ENCODE data around the gene AOPEP.

The AOPEP gene

DNA sequence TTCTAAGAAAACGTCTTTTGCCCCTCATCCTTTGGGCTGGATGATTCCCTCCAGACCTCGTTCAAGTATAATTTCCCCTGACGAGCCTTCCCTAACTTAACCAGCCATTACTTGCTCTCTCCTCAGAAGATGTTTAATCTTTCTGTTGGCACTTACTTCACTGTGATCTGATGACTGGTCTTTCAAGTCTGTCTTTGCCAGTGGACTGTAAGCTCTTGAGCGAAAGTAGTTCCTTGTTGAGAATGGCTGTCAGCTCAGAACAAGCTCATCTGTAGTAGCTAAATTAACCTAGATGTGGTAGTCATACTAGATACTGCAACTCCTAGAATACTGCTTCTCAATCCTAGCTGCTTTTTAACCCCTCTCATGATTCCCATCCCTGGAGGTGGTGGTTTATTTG lies 125.0 kb downstream of the AOPEP start:
- no peak for DNase-seq

DNA sequence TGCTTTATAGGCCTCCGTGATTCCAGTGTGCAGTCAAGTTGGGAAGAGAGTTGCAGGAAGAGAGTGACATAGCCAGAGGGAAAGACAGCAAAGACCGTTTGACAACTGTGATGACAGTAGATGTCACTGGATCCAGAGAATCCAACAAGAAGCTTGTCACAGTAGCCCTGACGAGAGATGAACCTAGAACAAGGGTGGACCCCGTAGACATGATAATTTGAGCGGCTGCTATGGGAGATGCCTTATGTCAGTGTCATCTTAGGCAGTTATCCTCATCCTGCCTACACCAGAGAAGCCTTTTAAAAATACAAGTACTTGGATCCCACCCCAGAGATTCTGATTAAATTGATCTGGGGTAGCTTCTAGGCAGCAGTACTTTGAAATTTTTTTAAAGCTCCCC lies 125.4 kb downstream of the AOPEP start:
- DNase-seq, result no peak

DNA sequence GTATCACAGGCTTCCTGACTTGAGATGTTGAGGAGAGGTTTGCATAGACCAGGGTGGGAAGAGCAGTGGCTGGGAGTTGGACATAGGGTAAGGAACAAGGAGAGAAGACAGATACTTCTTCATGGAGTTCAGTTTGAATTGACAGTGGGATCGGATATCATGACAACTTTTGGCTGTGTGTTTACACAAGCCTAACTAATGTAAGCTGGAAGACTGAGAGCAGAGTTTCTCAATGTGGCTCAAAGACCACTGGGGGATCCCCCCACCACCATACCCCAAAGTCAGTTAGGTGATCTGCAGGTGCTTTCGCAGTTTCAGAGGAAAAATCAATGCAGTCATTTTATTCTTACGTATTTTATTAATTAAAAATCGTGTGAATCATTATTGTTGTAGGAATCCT lies 125.9 kb downstream of the AOPEP start:
- no peak for DNase-seq

DNA sequence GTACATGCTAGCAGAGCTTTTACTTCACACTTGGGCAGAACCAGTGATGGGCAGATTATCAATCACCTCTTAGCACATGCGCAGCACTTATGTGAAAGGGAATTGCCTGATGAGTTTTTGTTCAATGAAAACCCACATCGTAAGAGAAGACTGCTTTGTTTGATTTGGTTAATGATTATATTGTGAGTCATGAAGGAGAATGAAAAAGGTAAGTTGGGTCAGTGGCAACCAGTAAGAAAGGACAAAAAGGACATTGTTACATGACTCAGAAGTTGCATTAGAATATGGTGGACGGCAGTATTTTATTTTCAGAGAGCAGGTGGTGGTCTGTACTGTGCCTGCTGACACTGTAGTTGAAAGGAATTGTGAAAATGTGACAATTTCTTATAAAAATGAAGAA lies 127.4 kb downstream of the AOPEP start:
- no peak for DNase-seq

DNA sequence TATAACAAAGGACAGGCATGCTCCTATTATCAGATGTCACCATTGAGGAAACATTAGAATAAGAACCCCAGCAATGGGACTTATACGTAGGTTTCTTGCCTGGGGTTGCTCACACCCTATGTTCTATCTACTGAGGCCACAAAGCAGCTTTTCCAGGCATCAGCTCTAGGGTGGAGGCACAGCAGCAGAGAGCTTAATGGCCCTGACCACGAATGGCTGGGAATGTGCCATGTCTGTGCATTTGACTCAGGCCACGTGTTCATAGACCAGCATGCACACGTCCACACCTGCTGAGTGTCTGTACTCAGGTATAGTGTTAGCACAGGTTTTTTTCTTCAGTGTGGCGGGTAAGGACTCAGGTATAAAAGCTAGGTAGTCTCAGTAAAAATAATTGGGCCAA lies 129.4 kb downstream of the AOPEP start:
- no peak for DNase-seq

DNA sequence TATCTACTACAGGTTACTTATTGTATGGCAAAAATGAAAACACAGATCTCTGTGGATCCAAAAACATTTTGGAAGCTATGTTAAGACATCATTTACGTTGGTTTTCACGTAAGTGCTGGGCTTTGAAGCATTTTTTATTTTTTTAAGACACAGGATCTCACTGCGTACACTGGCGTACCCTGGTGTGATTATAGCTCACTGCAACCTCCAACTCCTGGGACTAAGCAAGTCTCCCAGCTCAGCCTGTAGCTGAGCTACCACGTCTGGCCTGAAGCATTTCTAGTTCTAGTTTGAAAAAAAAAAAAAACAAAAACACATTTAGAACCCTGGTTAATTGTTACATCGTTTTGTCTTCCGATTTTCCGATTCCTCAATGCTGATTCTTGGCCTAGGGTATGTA lies 131.3 kb downstream of the AOPEP start:
- DNase-seq, result no peak

DNA sequence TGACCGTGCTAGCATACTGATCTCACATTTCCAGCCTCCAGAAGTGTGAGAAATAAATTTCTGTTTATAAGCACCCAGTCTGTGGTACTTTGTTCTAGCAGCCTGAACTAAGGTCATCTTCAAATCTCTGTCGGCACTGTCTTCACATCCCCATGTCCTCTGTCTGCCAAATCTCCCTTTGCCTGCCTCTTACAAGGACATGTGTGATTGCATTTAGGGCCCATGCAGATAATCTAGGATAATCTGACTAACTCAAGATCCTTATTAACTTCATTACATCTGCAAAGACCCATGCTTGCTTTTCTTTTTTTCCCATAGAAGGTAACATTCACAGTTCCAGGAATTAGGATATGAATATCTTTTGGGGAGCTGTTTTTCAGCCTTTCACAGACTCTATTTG lies 132.7 kb downstream of the AOPEP start:
- no peak for DNase-seq

DNA sequence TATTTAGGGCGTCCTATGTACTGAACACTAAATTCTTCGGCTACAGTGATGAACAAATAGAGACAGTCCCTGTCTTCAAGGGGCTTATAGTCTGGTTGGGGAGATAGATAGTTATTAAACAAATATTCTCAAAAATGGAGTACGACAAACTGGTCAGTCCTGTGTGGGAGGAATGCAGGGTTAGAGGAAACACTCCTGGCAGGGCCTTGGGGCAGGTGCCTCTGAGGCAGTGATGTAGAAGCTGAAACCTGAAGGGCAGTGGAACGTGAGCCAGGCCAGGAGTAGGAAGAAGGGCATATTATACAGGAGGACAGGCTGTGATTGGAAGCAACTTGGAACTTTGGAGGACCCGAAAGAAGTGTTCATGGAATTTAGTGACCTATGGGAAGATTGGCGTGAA lies 133.4 kb downstream of the AOPEP start:
- DNase-seq, result no peak

DNA sequence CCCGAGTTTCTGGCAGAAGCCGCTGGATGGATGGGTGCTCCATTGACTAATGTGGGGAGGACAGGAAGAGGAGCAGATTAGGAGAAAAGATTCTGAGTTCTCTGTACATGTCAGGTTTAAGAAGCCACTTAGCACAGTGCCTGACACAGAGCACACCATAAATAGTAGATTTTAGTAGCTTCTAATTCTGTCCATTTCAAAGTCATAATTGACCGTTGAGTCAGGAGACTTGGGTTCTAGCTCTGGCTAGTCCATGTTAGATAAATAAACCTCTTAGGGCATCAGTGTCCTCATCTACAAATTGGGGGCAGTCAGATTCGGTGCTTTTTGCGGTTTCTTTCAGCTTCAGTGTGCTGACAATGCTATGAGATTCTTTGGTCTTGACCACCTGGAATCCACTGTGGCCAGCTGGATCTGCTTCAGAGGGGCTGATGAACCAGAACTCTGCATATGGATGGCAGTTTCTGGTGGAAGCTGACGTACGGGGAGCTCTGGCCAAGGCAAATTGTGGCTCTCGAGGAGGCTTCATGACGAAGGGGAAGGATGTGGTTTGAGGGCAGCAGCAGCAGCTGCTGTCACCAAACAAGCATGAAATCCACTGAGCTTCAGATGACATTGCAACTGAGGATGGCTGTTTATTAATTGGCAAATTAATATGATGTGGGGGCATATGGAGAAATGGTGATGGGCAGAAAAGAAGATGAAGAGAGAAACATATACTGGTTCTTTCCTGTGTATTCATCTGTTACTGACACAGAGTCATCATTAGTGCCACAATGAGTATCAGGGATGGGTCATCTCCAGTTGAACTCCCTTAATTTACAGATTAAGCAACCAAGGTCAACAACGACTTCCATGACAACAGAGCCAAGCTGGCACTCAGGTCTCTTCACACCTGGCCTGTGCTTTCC lies 134.4 kb downstream of the AOPEP start:
- DNase-seq, result no peak

DNA sequence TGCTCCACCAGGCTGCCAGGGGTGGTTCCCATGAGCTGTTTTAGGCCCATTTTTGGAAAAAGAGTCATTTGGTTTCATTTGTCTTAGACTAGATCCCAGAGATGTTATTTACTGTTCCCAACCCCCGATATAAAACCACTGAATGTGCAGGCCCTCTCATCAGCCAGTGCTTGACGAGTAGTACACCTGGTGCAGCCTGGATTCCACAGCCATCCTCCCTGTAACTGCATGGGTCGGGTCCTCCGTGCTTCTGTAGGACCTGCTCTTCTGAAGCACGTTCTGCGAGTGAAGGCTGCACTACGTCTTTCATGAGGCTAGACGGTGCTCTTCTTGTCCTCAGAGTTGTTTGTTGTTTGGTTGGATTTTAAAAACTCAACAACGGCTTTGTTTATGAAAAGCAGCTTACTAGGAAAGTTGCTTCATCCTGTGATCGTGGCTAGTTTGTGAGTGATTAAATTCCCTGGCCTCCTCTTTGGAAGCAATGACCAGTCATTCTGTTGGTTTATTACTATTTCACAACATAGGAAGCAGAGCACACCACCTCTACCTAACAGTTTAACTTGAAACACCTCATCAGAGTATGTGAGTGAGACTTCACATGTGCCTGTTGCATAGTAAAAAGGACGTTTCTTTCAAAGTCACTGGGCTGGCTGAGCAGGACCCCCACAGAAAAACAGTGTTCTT lies 135.2 kb downstream of the AOPEP start:
- DNase-seq, result no peak

DNA sequence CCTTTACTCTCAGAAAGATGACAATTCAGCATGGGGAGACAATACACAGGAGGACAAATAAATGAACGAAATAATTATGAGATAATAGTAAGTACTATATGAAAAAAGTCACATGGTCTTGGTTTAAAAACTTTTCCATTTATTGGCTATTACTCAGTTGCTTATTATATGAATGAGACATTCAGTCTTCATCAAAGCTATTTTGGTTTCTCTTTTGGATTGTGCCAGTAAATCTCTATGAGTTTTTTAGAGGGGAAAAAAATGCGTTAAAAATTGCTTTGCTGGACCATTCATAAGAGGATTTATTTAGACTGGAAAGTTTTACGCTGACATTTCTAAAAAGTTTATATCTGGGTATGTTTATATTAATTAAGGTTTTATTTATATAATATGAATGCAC lies 137.7 kb downstream of the AOPEP start:
- no peak for DNase-seq

DNA sequence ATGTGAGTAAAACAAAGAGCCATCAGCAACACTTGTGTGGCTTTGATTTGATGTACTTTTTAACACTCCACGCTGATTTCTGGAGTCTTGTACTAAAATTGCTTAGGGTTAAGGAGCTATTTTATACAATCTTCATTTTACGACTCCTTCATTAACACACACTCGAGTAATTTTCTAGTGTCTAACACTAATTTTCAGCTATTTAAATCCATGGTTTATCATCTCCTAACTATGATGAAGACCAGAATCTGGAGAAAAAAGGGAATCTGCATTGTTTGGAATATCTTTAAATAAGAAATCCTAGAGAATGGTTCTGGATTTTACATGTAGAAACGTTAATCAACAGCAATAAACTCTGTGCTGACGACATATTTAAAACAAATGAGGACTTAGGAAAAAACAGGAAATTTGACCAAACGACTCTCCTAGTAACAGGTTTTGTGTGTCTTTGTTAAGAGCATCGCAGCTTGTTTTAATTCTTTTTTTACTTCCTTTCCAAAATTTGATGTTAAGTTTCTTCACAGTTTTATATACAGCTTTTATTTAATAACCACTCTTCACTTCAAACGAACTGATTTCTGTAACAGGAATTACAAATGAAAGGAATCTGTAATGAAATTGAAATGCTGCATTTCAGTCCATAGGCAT lies 138.5 kb downstream of the AOPEP start:
- no peak for DNase-seq

DNA sequence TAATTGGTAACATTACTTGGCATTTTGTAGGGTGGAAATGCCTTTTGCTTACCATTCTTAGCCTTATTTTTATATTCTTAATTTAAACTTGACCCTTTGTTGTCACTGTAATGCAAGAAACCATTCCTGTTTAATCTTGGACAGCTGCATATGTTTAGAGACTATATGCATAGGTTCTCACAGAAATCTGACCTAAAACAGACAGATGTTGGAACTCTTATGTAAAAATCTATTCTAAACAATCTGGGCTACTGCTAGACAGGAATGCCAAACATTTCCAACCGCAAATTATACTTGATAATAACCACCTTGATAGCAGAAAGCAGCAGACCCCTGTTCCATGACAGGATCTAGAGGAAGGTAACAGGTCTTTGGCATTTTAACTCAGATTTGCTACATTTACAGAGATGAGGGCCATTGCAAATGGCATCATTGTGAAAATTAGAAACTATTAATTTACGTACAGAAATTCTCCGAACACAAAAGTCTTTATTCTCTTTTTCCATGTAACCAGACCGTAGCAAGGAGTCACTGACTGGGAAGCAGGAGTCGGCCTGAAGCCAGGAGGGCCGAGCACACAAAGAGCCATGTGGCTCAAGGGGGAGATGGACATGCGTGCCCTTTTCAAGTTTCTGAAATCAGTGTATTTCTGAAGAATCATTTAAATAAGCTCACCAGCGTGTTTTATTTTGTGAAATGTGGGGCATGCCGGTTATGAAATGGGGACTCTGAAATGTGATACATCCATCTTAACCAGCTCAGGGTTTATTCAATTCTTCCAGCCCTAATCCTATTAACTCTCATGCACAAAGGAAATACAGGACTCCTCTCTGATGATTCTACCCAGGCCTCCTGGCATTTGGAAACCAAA lies 139.3 kb downstream of the AOPEP start:
- no peak for DNase-seq

DNA sequence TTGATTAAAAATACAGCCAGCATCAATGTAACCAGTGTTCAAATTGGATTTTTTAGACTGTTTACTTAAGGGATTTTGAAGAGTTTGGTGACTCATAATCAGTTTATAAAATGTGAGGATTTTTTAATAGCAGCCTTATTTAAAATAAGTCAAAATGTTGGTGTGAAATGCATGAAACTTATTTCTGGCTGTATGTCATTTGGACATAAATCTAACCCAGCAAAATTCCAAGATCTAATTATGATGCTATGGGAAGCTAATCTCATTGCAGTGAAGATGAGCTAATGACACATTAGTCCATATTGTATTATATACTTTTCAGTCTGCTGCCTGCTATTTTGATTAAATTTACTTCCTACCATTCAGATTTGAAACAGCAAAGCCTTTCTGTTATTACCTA lies 140.3 kb downstream of the AOPEP start:
- DNase-seq, result no peak

DNA sequence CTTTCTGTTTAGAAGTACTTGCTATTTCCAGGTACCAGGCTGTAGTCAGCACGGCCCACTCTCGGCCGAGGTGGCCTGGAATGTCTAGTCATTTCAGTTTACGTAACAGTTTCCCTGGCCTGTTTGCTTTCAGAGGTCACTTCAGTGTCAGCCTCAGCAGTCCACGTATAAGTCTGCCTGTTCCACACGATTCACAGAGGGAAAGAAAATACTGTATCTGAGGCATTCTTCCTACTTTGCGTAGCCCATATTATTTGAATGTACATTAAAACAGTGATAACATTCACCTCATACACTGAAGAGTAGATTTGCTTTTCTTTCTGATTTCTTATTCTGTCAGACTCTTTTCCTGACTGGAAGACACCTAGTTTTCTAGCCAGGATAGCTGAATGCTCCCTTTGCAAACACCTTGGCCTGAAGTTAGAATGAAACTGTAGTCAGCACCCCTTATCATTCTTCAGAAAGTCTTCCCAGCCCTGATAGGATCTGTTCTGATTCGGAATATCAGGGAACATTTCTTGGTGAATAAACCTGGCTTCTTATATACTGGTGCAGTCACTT lies 140.9 kb downstream of the AOPEP start:
- DNase-seq, result no peak

DNA sequence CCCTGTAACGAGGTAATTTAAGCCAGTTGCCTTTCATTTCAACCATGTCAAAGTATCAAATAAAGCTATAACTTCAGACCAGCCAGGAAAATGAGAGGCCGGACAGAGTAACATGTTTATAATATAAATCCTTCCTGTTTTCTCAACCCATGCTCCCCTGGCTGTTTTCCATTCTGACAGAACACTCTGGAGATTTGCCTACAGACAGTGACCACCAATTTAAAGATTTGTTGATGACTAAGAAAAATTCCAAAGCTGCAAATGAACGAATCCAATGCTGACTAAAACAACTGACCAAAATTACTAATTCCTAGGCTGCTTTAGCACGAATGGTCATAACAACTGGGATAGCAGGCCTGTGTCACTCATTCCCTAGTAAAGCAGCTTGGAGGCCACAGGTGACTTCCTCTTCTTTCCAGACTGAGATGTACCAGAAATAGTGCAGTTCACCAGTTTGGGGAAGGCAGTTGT lies 141.4 kb downstream of the AOPEP start:
- DNase-seq, result no peak

DNA sequence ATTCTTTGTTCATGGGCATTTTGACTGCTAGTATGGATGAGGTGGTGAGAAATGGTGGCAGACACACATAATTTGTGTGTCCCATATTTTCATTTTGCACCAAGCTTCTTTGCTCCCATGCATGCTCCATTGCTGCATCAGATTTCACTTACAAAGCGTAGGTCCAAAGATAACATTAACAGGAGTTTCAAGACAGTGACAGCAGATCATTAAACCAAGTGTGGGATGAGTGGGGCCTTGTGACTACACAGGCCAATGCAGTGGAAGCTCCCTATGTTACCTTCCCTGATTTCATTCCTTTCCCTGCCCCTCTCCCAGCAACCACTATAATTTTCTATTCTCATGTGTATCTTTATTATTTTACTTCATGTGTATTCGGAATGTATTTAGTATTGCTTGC lies 142.0 kb downstream of the AOPEP start:
- DNase-seq, result no peak

DNA sequence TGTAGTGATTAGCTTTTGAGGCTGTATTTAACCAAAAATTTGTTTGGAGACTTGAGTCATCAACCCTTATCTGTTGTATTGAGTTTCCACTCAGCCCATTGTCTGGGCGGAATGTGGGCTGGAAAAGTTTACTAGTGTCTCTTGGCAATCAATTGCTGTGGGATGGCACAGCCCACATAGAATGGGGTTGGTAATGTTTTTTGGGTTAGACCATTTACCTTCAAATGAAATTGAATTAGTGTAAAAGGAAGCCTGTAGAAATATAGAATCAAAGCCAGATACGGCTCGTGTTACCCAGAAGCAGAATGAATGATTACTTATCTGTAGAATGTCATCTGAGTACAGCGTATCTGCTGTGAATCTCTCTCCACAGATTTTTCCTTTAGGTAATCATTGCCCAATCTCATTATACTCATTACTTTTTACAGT lies 142.9 kb downstream of the AOPEP start:
- no peak for DNase-seq

DNA sequence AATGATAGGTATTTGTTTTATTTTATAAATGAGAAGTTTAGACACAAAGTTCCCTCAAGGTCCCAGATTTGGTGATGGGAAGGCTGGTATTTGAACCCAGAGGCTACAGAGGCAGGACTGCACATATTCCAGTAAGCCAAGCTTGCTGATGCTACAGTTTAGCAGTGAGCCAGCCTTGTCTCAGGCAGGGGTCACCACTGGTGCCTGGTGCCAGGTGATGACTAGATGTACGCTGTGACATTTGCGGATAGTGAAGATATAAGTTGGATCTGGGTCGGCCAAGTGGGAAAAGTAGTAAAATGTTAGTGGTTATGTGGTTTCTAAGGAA lies 143.9 kb downstream of the AOPEP start:
- no peak for DNase-seq

DNA sequence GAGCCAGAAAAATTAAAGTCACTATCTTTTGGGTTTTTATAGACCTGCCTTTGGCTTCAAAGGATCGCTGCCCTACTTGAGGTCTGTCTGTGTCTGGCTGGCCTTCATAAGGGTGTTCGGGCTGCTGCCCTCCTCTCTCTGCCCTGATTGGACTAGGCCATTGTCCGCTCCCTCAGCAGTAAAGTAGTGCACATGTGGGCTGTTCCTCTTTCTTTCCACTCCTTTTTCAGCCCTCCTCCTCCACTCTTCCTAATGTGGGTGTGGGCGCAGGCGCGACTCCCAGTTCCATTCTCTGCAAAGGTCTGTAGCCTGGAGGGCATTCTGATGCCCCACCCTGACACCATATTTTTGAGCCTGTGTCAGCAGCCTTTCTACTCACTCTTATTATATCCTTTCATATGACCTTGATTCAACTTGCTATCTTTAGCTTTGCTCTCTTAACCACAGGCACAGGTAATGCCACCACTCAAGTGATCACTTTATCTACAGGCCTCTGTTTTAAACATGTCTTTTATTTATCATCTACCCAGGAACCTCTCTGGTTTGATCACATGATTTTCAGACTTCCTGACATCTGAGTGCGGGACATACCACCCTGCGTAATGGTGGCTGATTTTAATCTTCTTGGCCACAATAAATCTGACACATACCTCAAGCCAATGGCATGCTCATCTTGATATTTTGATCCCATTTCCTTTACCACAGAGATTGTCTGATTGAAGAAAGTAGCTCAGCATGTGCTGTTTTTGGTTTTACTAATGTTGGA lies 144.5 kb downstream of the AOPEP start:
- DNase-seq, result no peak

DNA sequence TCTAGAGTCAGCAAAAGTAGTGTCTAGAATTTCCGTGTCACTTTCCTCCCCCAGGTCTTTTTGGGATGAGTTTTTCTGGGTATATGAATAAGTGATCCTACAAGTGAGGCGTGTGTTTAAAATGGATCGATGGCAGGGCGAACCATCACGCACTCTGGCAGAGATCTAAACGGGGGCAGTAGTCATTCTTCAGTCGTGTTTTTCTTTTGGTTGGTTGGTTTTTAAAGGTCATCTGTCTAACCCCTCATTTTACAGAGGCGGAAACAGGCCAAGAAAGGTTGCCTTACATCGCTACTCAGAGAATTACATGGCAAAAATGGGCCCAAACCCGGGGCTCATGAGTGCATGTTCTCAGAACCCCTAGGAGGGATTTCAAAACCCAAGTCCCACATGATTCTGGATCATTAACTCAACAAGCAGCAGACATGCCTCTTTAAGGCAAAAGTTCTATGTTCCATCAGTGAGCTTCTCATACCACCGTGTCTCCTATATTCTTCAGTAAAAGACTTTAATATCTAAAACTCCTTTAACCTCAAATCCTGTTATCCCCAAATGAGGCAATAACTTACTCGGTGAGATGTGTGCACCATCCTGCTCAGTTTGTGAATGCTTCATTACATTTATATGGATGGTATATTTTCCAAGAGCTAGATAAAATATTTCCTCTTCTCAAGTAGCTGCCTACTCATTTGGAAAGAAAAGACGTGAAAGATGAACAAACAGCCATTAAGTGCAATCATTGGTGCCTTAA lies 145.8 kb downstream of the AOPEP start:
- no peak for DNase-seq

Measured in NCI-H1048 (cell line).